ENCODE results near the gene HTATIP2. TPM values are rescaled to one million over a fixed set of nuclear protein-coding genes. Genes with fewer than 3 reads are reported as not detected.
"Not testable (repeated sequence)": the region's sequence is repeated elsewhere in the genome, so short reads cannot be mapped to it uniquely, and the experiment has no call there.

HTATIP2 gene
- total RNA-seq, 4 donors from 2014 or later: 8.0 to 183 (median 100) TPM

- H3K36me3 ChIP-seq: peaks cover 0 to 33% (median 8%) of the 10 kb centered on the region in 4 donors
- TF ChIP-seq CTCF (IDR thresholded peaks at IDR 0.05): no peak
- TF ChIP-seq POLR2A (IDR thresholded peaks at IDR 0.05): no peak
- TF ChIP-seq POLR2AphosphoS5 (IDR thresholded peaks at IDR 0.05): no peak
- no peak for TF ChIP-seq EP300 (IDR thresholded peaks at IDR 0.05; ENCODE audit: low read depth)
- no peaks in the 10 kb centered on the region for H3K9me3 ChIP-seq
- in situ Hi-C loops (cut with MboI; ENCODE audit: low pct_ligation_motif_present in 1 of 4, low pct_unique_long_range_greater_than_20kb in 1 of 4, low sequenced_read_pairs in 3 of 4) (loop anchor here in 2 of 4 donors (25.0 kb wide), 2 partner anchors 436 to 811 kb away; no protein-coding TSS in a partner anchor), intact Hi-C loops (cut with DNase I; ENCODE audit: low total_unique reads) (no loop called here)
- H3K4me3 ChIP-seq: no peak overlapping the region
- H3K27me3 ChIP-seq: no peaks in the 10 kb centered on the region
- WGBS, 2 donors (ENCODE audit: low coverage in 1 of 2): 90 to 95% methylated on average over 13 of the region's 13 CpGs
- H3K27ac ChIP-seq: no peak overlapping the region
- peaks cover 0 to 5% (median 0%) of the 10 kb centered on the region in 4 donors for H3K4me1 ChIP-seq
- DNase-seq: no peak
Observed at GRCh38 chr11:20373147-20373546, 9.6 kb downstream of the HTATIP2 start.

GRCh38 chr11:20373568-20374209 is 10.2 kb downstream of the HTATIP2 start:
- H3K27ac ChIP-seq: no peak overlapping the region
- H3K4me3 ChIP-seq: no peak overlapping the region
- intact Hi-C loops (cut with DNase I; ENCODE audit: low total_unique reads): no loop called here
- in situ Hi-C loops (cut with MboI; ENCODE audit: low pct_ligation_motif_present in 1 of 4, low pct_unique_long_range_greater_than_20kb in 1 of 4, low sequenced_read_pairs in 3 of 4): loop anchor here in 2 of 4 donors (25.0 kb wide), 2 partner anchors 436 to 811 kb away; no protein-coding TSS in a partner anchor
- H3K36me3 ChIP-seq: peaks cover 0 to 39% (median 10%) of the 10 kb centered on the region in 4 donors
- TF ChIP-seq CTCF (IDR thresholded peaks at IDR 0.05): no peak
- TF ChIP-seq POLR2AphosphoS5 (IDR thresholded peaks at IDR 0.05): no peak
- no peak for TF ChIP-seq EP300 (IDR thresholded peaks at IDR 0.05; ENCODE audit: low read depth)
- TF ChIP-seq POLR2A (IDR thresholded peaks at IDR 0.05): no peak
- H3K27me3 ChIP-seq: no peaks in the 10 kb centered on the region
- no peak for DNase-seq
- no peaks in the 10 kb centered on the region for H3K9me3 ChIP-seq
- WGBS, 2 donors (ENCODE audit: low coverage in 1 of 2): 72 to 86% methylated on average over 3 of the region's 3 CpGs
- H3K4me1 ChIP-seq: peaks cover 0 to 5% (median 0%) of the 10 kb centered on the region in 4 donors

GRCh38 chr11:20374741-20375300 is 11.3 kb downstream of the HTATIP2 start:
- Histone ChIP-seq H3K27me3 (no peaks in the 10 kb centered on the region), H3K4me1 (peaks cover 0 to 5% (median 0%) of the 10 kb centered on the region in 4 donors), H3K36me3 (peaks cover 0 to 49% (median 11%) of the 10 kb centered on the region in 4 donors), H3K27ac (no peak overlapping the region), H3K4me3 (no peak overlapping the region), H3K9me3 (no peaks in the 10 kb centered on the region)
- 81 to 90% methylated on average over 7 to 9 of the region's 9 CpGs for WGBS, 2 donors (ENCODE audit: low coverage in 1 of 2)
- in situ Hi-C loops (cut with MboI; ENCODE audit: low pct_ligation_motif_present in 1 of 4, low pct_unique_long_range_greater_than_20kb in 1 of 4, low sequenced_read_pairs in 3 of 4): loop anchor here (25.0 kb wide), 3 partner anchors 237 to 813 kb away; no protein-coding TSS in a partner anchor
- TF ChIP-seq CTCF (IDR thresholded peaks at IDR 0.05): no peak
- TF ChIP-seq POLR2A (IDR thresholded peaks at IDR 0.05): no peak
- TF ChIP-seq POLR2AphosphoS5 (IDR thresholded peaks at IDR 0.05): no peak
- TF ChIP-seq EP300 (IDR thresholded peaks at IDR 0.05; ENCODE audit: low read depth): no peak
- peak; percentile 22 for DNase-seq
- intact Hi-C loops (cut with DNase I; ENCODE audit: low total_unique reads): no loop called here

- intact Hi-C loops (cut with DNase I; ENCODE audit: low total_unique reads): no loop called here
- Histone ChIP-seq H3K27ac (no peak overlapping the region), H3K4me1 (peaks cover 0 to 5% (median 0%) of the 10 kb centered on the region in 4 donors), H3K27me3 (no peaks in the 10 kb centered on the region), H3K36me3 (peaks cover 0 to 50% (median 11%) of the 10 kb centered on the region in 4 donors), H3K9me3 (no peaks in the 10 kb centered on the region), H3K4me3 (no peak overlapping the region)
- WGBS, 2 donors (ENCODE audit: low coverage in 1 of 2): 74 to 77% methylated on average over 3 of the region's 3 CpGs
- DNase-seq: no peak
- in situ Hi-C loops (cut with MboI; ENCODE audit: low pct_ligation_motif_present in 1 of 4, low pct_unique_long_range_greater_than_20kb in 1 of 4, low sequenced_read_pairs in 3 of 4): loop anchor here in 3 of 4 donors (25.0 kb wide), 1 partner anchor 236 kb away; no protein-coding TSS in a partner anchor
- TF ChIP-seq POLR2AphosphoS5 (IDR thresholded peaks at IDR 0.05) (no peak), CTCF (IDR thresholded peaks at IDR 0.05) (no peak), POLR2A (IDR thresholded peaks at IDR 0.05) (no peak), EP300 (IDR thresholded peaks at IDR 0.05; ENCODE audit: low read depth) (no peak)
Observed at GRCh38 chr11:20376162-20376730, 12.7 kb downstream of the HTATIP2 start.

GRCh38 chr11:20385996-20386395 is 22.5 kb downstream of the HTATIP2 start:
- H3K4me3 ChIP-seq; DNase-seq; H3K27ac ChIP-seq; H3K36me3 ChIP-seq; intact Hi-C loops (cut with DNase I; ENCODE audit: low total_unique reads); H3K9me3 ChIP-seq; H3K27me3 ChIP-seq: not testable (repeated sequence)
- H3K4me1 ChIP-seq: peaks cover 0 to 17% (median 11%) of the 10 kb centered on the region in 4 donors
- 82 to 85% methylated on average over 7 to 15 of the region's 15 CpGs for WGBS, 2 donors (ENCODE audit: low coverage in 1 of 2)
- in situ Hi-C loops (cut with MboI; ENCODE audit: low pct_ligation_motif_present in 1 of 4, low pct_unique_long_range_greater_than_20kb in 1 of 4, low sequenced_read_pairs in 3 of 4): loop anchor here in 3 of 4 donors (25.0 kb wide), 1 partner anchor 226 kb away; no protein-coding TSS in a partner anchor

All from transverse colon (tissue), 4 donors.